ENCODE data around the gene TMEM121B. TPM values are rescaled to one million over a fixed set of nuclear protein-coding genes. Genes with fewer than 3 reads are reported as not detected.
A peak's percentile ranks its signal among the peaks of the same experiment; 100 is the strongest.
"Not testable (repeated sequence)": the region's sequence is repeated elsewhere in the genome, so short reads cannot be mapped to it uniquely, and the experiment has no call there.

Gene TMEM121B
- total RNA-seq, 1 donor from 2014 or later = 12.2 TPM

- no peak for DNase-seq (ENCODE audit: low read depth, low spot score)
- TF ChIP-seq CTCF (conservative IDR thresholded peaks at IDR 0.05) = no peak
- Mint-ChIP-seq H3K4me3 (no peak overlapping the region), H3K4me1 (peaks cover 19% of the 10 kb centered on the region), H3K27me3 (ENCODE audit: low read depth) (no peaks in the 10 kb centered on the region), H3K9me3 (no peaks in the 10 kb centered on the region), H3K36me3 (ENCODE audit: low read depth) (no peaks in the 10 kb centered on the region), H3K27ac (ENCODE audit: unreplicated experiment) (no peak overlapping the region)
Measured at GRCh38 chr22:17152971-17153370, 31.8 kb upstream of the TMEM121B start.

- H3K27ac Mint-ChIP-seq (ENCODE audit: unreplicated experiment) = no peak overlapping the region
- H3K4me3 Mint-ChIP-seq = no peak overlapping the region
- H3K9me3 Mint-ChIP-seq = no peaks in the 10 kb centered on the region
- no peak for DNase-seq (ENCODE audit: low read depth, low spot score)
- peaks cover 15% of the 10 kb centered on the region for H3K4me1 Mint-ChIP-seq
- TF ChIP-seq CTCF (conservative IDR thresholded peaks at IDR 0.05) = no peak
- H3K27me3 Mint-ChIP-seq (ENCODE audit: low read depth) = no peaks in the 10 kb centered on the region
- peaks cover 4% of the 10 kb centered on the region for H3K36me3 Mint-ChIP-seq (ENCODE audit: low read depth)
Measured at GRCh38 chr22:17152340-17152739, 31.2 kb upstream of the TMEM121B start.

- peaks cover 8% of the 10 kb centered on the region for H3K4me1 Mint-ChIP-seq
- no peaks in the 10 kb centered on the region for H3K27me3 Mint-ChIP-seq (ENCODE audit: low read depth)
- no peak overlapping the region for H3K27ac Mint-ChIP-seq (ENCODE audit: unreplicated experiment)
- no peak for TF ChIP-seq CTCF (conservative IDR thresholded peaks at IDR 0.05)
- H3K4me3 Mint-ChIP-seq = no peak overlapping the region
- peaks cover 4% of the 10 kb centered on the region for H3K36me3 Mint-ChIP-seq (ENCODE audit: low read depth)
- DNase-seq (ENCODE audit: low read depth, low spot score) = no peak
- no peaks in the 10 kb centered on the region for H3K9me3 Mint-ChIP-seq
Measured at GRCh38 chr22:17149076-17149815, 28.1 kb upstream of the TMEM121B start.

- not testable (repeated sequence) for H3K4me3 Mint-ChIP-seq; DNase-seq (ENCODE audit: low read depth, low spot score); H3K36me3 Mint-ChIP-seq (ENCODE audit: low read depth); H3K27me3 Mint-ChIP-seq (ENCODE audit: low read depth); H3K9me3 Mint-ChIP-seq; H3K4me1 Mint-ChIP-seq; H3K27ac Mint-ChIP-seq (ENCODE audit: unreplicated experiment)
Measured at GRCh38 chr22:17147458-17147857, 26.3 kb upstream of the TMEM121B start.

- no peak for DNase-seq (ENCODE audit: low read depth, low spot score)
- Mint-ChIP-seq H3K4me3 (no peak overlapping the region), H3K27me3 (ENCODE audit: low read depth) (no peaks in the 10 kb centered on the region), H3K36me3 (ENCODE audit: low read depth) (peaks cover 12% of the 10 kb centered on the region), H3K27ac (ENCODE audit: unreplicated experiment) (no peak overlapping the region), H3K4me1 (no peaks in the 10 kb centered on the region), H3K9me3 (no peaks in the 10 kb centered on the region)
- TF ChIP-seq CTCF (conservative IDR thresholded peaks at IDR 0.05) = no peak
Measured at GRCh38 chr22:17145021-17145680, 24.0 kb upstream of the TMEM121B start.

GRCh38 chr22:17143826-17144225 lies 22.7 kb upstream of the TMEM121B start:
- no peak for DNase-seq (ENCODE audit: low read depth, low spot score)
- TF ChIP-seq CTCF (conservative IDR thresholded peaks at IDR 0.05) = no peak
- H3K27ac Mint-ChIP-seq (ENCODE audit: unreplicated experiment) = peak overlapping the region; percentile 78
- H3K27me3 Mint-ChIP-seq (ENCODE audit: low read depth) = no peaks in the 10 kb centered on the region
- H3K4me3 Mint-ChIP-seq = no peak overlapping the region
- peaks cover 12% of the 10 kb centered on the region for H3K36me3 Mint-ChIP-seq (ENCODE audit: low read depth)
- no peaks in the 10 kb centered on the region for H3K9me3 Mint-ChIP-seq
- H3K4me1 Mint-ChIP-seq = no peaks in the 10 kb centered on the region
